ENCODE measurements around the gene GABRA1.

Gene GABRA1

DNA sequence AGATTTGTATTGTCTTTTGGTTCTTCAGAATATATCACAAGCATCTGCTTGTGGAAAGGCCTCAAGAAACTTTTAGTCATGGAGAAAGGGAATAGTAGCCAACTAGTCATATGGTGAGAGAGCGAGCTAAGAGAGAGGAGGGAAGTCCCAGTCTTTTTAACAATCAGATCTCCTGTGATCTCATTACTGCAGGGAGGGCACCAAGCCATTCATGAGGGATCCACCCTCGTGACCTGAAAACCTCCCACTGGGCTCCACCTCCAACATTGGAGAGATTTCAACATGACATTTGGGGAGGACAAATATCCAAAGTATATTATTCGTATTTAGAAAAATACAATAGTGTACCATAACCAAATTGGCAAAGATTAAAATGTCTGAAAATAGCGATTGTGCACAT is 99.0 kb downstream of the GABRA1 start:
- DNase-seq (ENCODE audit: low read depth): no peak
- TF ChIP-seq, protein P1, sequence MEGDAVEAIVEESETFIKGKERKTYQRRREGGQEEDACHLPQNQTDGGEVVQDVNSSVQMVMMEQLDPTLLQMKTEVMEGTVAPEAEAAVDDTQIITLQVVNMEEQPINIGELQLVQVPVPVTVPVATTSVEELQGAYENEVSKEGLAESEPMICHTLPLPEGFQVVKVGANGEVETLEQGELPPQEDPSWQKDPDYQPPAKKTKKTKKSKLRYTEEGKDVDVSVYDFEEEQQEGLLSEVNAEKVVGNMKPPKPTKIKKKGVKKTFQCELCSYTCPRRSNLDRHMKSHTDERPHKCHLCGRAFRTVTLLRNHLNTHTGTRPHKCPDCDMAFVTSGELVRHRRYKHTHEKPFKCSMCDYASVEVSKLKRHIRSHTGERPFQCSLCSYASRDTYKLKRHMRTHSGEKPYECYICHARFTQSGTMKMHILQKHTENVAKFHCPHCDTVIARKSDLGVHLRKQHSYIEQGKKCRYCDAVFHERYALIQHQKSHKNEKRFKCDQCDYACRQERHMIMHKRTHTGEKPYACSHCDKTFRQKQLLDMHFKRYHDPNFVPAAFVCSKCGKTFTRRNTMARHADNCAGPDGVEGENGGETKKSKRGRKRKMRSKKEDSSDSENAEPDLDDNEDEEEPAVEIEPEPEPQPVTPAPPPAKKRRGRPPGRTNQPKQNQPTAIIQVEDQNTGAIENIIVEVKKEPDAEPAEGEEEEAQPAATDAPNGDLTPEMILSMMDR (conservative IDR thresholded peaks at IDR 0.05; ENCODE audit: low read depth, low read length): no peak
- H3K4me3 ChIP-seq (ENCODE audit: low read length): no peak overlapping the region
